Bone marrow (tissue), 2 donors: ENCODE results near the gene GALNT2.

Experiments
- DNase-seq, 2 donors: peaks; one replicate each; lab custom pipeline; 2025; lab: John Stamatoyannopoulos, UW

GALNT2 gene

GRCh38 chr1:230187290-230187689 lies 120.3 kb downstream of the GALNT2 start:
- DNase-seq: no peak

DNA sequence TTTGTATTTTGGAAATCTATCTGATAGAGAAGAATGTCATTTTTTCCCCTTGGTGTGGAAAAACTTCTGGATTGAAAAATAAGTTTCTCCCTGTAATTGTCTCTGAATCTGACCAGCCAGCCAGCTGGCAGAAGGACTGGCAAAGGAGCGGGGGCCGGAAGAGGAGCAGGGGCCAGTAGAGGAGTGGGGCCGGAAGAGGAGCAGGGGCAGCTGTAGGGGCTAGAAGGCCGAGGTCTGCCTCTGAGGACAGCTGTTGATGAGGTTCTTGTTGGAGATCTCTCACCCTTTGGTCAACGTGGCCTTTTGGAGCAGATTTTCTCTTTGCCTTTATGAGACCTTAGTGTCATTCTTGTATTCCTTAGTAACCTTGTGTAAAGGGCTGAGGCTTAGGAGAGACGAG lies 121.8 kb downstream of the GALNT2 start:
- no peak for DNase-seq

- DNase-seq: no peak
Measured at GRCh38 chr1:230189341-230189740, 122.3 kb downstream of the GALNT2 start.

GRCh38 chr1:230189824-230190223 lies 122.8 kb downstream of the GALNT2 start:
- no peak for DNase-seq

GRCh38 chr1:230191079-230191804 lies 124.2 kb downstream of the GALNT2 start:
- DNase-seq: peak; percentile 21 to 96

GRCh38 chr1:230191855-230192254 lies 124.8 kb downstream of the GALNT2 start:
- no peak for DNase-seq

- no peak for DNase-seq
Measured at GRCh38 chr1:230194525-230194924, 127.5 kb downstream of the GALNT2 start.

DNA sequence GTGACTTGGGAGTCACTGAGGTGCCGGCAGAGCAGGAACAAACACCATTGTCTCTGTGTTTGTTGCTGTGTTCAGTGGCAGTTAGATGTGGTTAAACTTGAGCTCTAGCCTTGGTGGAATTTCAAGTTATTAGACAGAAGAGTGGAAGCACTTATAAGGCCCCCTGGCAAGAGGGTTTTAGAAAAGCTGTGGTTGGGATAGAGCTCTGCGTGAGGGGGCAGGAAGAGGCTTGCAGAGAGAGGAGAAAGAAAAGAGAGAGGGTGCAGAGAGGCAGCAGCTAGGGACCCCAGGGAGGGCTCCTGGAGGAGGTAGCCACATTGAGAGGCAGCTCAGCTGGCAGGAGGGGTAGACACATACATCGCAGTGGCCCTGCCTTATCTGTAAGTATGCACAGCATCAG lies 128.2 kb downstream of the GALNT2 start:
- DNase-seq: no peak

DNA sequence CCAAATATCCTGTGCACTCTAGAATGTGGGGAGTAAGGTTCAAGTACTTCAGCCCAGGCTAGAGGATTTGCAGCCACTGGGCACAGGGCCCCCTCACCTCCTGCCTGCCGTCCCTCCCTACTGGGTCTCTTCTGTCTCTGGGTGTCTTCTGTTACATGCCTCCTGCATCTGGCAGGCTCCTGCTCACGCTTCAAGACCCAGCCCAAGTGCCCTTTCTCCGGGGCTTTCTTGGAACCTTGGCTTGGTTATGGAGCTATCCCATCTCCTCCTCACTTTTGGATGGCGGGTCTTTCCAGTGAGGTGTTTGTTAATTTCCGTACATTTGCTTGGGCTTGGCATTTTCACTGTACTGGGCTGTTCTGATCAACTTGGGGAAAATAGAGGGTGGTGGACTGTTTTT lies 129.0 kb downstream of the GALNT2 start:
- DNase-seq: no peak

GRCh38 chr1:230197644-230198567 lies 130.9 kb downstream of the GALNT2 start:
- DNase-seq: no peak

GRCh38 chr1:230199034-230199433 lies 132.0 kb downstream of the GALNT2 start:
- DNase-seq: no peak

DNA sequence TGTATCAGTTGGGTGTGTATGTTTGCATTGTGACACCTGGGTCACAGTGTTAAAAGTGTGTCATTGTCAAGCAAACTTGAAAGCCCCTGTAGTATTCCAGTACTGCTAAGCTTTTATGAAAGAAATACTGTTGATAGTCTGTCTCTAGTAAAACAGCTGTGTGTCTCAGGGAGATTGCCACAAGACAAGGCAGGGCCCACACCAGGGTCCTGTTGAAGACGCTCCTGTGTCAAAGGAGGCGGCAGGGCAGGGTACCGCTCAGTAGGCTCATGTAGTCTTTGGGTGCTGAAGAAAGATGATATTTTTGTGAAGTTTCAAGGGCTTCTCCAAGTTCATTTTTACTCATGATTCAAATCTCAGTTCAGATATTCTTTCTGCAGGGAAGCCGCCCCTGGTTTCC lies 132.5 kb downstream of the GALNT2 start:
- no peak for DNase-seq

DNA sequence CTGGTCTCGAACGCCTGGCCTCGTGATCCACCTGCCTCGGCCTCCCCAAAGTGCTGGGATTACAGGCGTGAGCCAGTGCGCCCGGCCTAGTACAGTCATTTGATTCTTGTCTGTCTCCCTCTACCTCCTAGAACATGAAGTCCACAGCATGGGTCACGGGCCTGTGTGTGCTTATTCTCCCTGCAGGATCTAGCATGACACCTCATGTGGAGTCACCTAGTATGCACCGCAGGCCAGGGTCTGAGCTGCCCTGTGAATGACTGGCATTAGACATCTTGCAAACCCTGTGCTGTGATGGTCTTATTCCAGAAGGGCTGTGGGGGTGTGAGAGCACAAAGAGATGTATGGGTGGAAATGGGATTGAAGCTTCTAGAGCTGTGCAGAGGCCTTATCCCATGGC lies 133.2 kb downstream of the GALNT2 start:
- DNase-seq: no peak

DNA sequence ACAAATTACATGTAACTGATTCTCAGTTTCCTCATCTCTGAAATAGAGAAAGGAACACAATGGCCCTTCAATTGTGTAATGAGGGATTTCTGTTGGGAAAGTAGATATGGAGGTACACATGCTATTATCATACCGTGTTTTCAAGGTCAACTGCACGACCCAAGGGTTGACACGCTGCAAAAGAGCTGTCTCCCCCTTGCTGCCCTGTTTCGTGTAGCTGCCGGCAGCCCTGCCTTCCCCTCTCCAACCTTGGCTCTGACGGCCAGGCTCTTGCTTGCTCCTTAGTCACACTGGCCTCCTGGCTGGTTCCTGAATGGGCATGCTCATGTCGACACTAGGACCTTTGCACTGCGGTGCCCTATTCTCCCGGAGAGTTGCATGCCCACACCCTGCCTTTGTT lies 134.4 kb downstream of the GALNT2 start:
- DNase-seq: no peak

GRCh38 chr1:230204842-230205241 lies 137.8 kb downstream of the GALNT2 start:
- DNase-seq: no peak

GRCh38 chr1:230205719-230206198 lies 138.7 kb downstream of the GALNT2 start:
- no peak for DNase-seq

GRCh38 chr1:230206207-230206606 lies 139.2 kb downstream of the GALNT2 start:
- no peak for DNase-seq

DNA sequence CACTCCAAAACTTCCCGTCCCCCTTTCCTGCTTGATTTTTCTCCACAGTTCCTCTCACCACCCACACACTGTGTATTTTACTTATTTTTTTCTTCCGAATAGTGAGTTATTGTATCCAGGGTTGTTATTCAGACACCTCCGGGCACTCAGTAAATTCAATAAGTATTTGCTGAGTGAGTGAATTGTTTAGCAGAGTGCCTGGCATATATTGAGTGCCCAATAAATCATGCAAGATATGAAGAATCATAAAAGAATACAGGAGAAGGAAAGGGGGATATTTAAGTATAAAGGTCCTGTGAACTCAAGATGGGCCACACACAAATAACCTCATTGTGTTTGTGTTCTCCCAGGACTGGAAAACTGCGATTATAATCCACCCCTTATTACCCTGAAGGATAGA lies 139.9 kb downstream of the GALNT2 start:
- no peak for DNase-seq

DNA sequence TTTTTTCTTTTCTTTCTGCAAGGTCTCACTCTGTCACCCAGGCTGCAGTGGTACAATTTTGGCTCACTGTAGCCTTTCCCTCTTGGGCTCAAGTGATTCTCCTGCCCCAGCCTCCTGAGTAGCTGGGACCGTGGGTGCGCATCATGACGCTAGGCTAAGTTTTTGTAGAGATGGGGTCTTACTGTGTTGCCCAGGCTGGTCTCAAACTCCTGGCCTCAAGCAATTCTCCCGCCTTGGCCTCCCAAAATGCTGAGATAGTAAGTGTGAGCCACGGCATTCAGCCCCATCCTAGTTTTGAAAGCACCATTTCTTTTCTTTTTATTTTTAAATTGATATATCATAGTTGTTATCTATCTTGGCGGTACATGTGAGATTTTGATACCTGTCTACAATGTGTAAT lies 140.6 kb downstream of the GALNT2 start:
- DNase-seq: no peak

DNA sequence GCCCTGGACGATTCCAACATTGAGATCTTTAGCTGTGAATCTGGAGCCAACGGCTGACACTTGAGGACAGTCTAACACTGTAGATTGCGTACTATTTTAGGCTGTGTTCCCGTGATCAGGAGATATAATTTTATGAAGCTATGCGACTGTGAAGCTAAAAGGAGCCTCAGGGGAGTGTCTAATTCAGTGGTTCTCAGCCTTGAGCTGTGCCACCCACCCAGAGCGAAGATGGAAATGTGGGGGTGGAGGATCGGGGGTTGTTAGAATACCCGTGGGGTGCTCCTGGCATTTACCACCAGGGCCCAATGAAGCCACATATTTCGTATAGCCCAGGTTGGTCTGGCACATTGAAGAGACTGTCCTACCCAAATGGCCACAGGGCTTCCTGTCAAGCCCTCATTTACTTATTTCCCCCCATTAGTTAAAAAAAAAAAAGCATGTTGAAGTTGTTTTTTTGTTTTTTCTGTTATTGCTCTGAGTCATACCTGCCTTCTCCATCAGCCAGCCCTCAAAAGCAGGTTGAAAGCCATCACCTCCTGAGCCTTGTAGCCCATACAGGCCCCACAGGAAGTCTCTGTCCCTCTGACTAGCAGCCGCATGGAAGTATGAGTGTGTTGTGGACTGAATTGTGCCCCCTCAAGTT lies 141.7 kb downstream of the GALNT2 start:
- DNase-seq: no peak

GRCh38 chr1:230210326-230210980 lies 143.4 kb downstream of the GALNT2 start:
- DNase-seq: no peak

GRCh38 chr1:230210981-230211336 lies 143.9 kb downstream of the GALNT2 start:
- DNase-seq: no peak
